Neutrophil (primary cell): ENCODE data around the gene IMP3.

Experiments used
- H3K27ac ChIP-seq: fragments of 200-600 bp; sonication (generic); 2 replicates; pipeline ENCODE4 v1.5.1; 2016; ENCODE audit warnings: mild to moderate bottlenecking, moderate library complexity
- H3K27me3 ChIP-seq: fragments of 200-600 bp; sonication (generic); 2 replicates; pipeline ENCODE4 v1.6.0; 2016; ENCODE audit warnings: mild to moderate bottlenecking
- H3K36me3 ChIP-seq: fragments of 200-600 bp; sonication (generic); 2 replicates; pipeline ENCODE4 v1.5.1; 2017
- H3K4me1 ChIP-seq, 2 experiments: fragments of 200-600 bp in 1 of 2; sonication (generic) in 1 of 2; 1 replicate in 1 of 2; 2 replicates in 1 of 2; pipeline versions ENCODE4 v1.5.1 to v1.6.1; 2013 to 2016; ENCODE audit warnings: low read depth in 1 of 2, low read length in 1 of 2, mild to moderate bottlenecking in 1 of 2, moderate library complexity in 1 of 2; ENCODE audit not compliant: control insufficient read depth in 1 of 2, insufficient read depth in 1 of 2
- H3K4me3 ChIP-seq, 2 experiments: fragments of 200-600 bp in 1 of 2; sonication (generic) in 1 of 2; 1 replicate in 1 of 2; 2 replicates in 1 of 2; pipeline ENCODE4 v1.5.1; 2013 to 2016; ENCODE audit warnings: low read depth in 1 of 2, low read length in 1 of 2, mild to moderate bottlenecking in 1 of 2, moderate library complexity in 1 of 2
- H3K9me3 ChIP-seq: fragments of 200-600 bp; sonication (generic); 2 replicates; pipeline ENCODE4 v1.5.1; 2016
- TF ChIP-seq, protein P1 (sequence below): fragments of 200-600 bp; sonication (generic); IDR thresholded peaks from 2 replicates; pipeline ENCODE4 v1.5.1; 2016; ENCODE audit warnings: antibody characterized with exemption

The IMP3 gene

DNA sequence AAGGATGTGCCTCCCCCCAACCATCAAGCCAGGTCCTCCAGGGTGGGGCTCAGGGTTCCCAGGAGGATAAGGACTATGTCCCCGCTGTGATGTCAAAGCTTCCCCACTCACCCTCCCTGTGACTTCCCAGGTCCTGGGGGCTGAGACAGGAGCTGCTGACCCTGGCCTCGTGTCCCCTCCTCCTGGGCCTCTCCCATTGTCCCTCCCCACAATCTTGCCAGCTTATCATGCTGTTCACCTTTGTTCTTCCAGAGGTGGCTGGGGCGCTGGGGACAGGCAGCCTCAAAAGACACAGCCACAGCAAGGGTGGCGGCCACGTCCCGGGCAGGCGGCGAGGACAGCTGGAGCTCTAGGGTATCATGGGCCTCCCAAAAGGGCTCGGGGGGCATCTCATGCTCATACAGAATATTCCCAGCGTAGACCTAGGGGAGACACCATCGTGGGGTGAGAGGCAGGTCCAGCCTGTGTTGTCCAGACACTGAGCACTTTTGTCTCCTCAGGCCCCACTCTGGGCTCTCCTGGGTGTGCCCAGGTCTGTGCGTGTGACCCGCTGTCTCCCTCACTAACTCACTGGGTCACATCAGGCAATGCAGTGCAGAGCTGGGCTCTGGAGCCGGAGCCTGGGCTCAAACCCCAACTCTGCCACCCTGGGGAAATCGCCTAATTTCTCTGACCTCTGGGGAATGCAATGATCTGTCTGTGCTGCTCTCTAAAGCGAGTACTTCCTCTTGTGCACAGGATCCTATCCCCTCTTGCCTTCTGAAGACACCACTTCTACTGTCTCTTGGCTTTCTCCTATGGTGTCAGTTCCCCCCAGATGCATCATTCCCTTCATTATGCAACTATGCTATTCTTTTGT, 37.7 kb upstream of the IMP3 start:
- H3K27me3 ChIP-seq, result no peaks in the 10 kb centered on the region

DNA sequence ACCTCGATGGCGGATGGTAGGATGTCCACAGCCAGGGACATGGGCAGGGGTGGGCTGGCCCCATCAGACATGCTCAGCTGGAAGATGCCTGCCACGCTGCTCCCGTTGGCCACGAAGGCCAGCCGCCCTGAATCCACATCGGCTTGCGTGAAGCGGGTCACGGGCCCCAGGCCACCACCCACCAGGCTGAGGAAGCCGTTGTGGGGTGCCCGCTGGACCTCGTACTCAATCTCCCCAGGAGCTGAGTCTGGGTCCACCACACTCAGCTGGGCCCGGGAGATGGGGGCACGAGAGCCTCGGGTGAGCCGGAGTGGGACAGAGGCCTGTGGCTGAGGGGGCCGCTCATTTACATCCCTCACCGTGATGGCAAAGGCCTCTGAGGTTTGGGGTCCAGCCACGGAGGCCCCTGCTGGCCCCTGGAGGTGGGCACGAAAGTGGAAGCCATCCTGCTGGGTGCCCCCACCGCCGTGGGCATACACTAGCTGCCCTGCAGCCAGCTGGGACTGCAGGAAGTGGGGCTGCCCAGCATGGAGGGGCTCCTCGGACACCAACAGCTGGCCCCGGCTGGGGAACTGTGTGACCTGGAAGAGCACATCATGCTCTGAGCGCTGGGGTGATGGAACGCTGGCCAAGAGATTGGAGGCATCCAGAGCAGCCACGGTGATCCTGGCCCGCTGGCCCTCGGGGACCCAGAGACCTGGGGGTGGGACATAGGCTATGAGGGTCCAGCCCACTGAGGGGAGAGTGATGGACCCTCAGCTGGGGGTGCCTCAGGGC, 36.9 kb upstream of the IMP3 start:
- H3K36me3 ChIP-seq, result no peaks in the 10 kb centered on the region
- H3K9me3 ChIP-seq, result no peaks in the 10 kb centered on the region
- H3K4me1 ChIP-seq, result no peaks in the 10 kb centered on the region
- TF ChIP-seq, protein P1, sequence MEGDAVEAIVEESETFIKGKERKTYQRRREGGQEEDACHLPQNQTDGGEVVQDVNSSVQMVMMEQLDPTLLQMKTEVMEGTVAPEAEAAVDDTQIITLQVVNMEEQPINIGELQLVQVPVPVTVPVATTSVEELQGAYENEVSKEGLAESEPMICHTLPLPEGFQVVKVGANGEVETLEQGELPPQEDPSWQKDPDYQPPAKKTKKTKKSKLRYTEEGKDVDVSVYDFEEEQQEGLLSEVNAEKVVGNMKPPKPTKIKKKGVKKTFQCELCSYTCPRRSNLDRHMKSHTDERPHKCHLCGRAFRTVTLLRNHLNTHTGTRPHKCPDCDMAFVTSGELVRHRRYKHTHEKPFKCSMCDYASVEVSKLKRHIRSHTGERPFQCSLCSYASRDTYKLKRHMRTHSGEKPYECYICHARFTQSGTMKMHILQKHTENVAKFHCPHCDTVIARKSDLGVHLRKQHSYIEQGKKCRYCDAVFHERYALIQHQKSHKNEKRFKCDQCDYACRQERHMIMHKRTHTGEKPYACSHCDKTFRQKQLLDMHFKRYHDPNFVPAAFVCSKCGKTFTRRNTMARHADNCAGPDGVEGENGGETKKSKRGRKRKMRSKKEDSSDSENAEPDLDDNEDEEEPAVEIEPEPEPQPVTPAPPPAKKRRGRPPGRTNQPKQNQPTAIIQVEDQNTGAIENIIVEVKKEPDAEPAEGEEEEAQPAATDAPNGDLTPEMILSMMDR, result no peak
- H3K27me3 ChIP-seq, result no peaks in the 10 kb centered on the region
- H3K4me3 ChIP-seq, result no peak overlapping the region
- H3K27ac ChIP-seq, result no peak overlapping the region

More for the DNA sequence above, 37.7 kb upstream of the IMP3 start:
- TF ChIP-seq, protein P1, result no peak
- no peak overlapping the region for H3K4me3 ChIP-seq
- no peaks in the 10 kb centered on the region for H3K4me1 ChIP-seq
- no peaks in the 10 kb centered on the region for H3K36me3 ChIP-seq
- no peaks in the 10 kb centered on the region for H3K9me3 ChIP-seq
- H3K27ac ChIP-seq, result no peak overlapping the region

DNA sequence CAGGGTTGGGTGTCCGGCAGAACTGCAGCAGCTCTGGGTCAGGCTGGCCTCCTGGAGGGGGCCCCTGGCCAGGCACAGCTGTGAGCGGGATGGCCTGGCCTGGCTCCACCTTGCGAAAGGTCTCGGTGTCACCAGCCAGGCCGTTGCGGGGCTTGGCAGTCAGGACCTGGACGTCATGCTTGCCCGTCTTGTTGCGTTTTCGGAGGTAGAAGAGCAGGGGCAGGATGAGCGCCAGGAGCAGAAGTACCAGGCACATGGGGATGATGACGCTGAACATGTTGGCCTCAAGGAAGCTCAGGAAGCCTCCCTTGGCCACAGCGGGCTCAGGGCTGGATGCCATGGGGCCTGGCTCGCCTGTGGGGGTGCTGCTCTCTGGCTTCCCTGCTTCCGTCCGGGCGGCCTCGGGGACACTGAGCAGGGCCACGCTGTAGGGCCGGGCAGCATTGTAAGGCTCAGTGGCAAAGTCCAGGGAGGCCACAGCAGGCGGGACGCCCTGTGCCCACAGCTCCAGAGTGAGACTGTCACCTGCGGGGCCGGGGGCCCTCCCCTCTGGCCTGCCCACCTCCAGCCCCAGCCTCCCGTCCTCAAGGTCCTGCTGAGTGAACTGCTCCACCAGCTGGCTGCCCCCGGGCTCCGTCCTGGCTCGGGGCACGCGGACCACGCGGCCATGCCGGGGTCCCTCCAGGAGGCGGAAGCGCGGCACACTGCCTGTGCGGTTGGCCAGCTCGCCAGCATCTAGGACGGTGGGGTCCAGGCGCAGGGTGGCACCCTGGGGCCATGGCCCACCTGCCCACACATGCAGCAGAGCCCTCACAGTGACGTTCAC, 35.8 kb upstream of the IMP3 start:
- H3K9me3 ChIP-seq, result no peaks in the 10 kb centered on the region
- H3K4me3 ChIP-seq, result no peak overlapping the region
- H3K27me3 ChIP-seq, result no peaks in the 10 kb centered on the region
- TF ChIP-seq, protein P1, result no peak
- H3K27ac ChIP-seq, result no peak overlapping the region
- H3K4me1 ChIP-seq, result no peaks in the 10 kb centered on the region
- H3K36me3 ChIP-seq, result no peaks in the 10 kb centered on the region

DNA sequence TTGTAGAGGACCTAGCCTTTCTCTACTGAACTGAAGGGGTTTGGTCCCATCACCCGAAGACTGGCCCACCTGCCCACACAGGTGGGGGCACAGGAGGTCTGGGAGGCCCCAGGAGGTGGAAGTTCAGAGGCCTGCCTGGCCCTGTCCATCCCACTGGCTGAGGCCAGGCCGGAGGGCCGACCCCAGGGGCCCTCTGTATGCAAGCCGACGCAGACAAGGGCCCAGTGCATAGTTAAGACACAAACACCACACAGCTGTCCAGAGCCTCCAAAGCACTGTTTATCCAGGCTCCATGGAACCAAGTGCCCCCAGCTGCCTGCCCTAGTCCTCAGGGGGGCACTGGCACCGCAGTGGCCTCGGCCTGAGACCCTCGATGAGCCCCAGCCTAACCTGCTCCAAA, 34.3 kb upstream of the IMP3 start:
- no peaks in the 10 kb centered on the region for H3K36me3 ChIP-seq
- H3K27me3 ChIP-seq, result no peaks in the 10 kb centered on the region
- no peak overlapping the region for H3K27ac ChIP-seq
- no peak overlapping the region for H3K4me3 ChIP-seq
- TF ChIP-seq, protein P1, result no peak
- H3K4me1 ChIP-seq, result no peaks in the 10 kb centered on the region
- no peaks in the 10 kb centered on the region for H3K9me3 ChIP-seq

DNA sequence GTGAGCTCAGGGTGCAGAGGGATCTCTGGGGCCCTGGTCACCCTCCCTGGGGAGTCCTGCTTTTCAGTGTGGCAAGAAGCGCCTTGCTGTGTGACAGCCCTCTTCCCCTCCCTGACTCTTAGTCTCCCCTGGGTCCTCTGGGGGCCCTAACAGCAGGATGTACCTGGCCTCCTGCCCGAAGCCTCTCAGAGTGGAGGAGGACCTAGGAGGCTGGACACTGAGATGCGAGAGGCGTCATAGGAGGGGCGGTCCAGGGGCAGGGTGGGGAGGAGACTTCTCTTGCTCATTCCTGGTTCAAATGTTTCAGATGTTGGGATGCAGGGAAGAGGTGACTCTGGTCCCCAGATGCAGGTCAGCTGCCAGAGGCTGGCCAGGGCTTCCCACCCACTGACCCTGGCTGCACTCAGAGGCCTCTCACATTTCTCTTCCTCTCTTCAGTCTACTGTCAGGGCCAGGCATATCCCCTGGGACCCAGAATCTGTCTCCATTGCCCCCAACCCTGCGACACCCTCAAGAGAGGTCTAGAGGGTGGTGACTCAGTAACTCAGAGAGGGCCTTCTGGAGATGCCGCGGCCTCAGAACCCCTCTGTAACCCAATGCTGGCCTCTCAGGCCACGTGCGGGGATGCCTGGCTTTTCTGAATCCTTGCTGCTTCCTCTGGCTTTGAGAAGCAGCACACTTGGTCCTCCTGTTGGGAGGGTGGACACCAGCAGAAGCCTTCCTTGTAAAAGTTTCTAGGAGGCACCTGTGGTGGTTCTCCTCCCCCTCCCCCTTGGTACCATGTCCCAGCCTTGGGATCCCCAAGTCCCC, 33.6 kb upstream of the IMP3 start:
- Histone ChIP-seq H3K36me3 (no peaks in the 10 kb centered on the region), H3K27me3 (no peaks in the 10 kb centered on the region), H3K9me3 (no peaks in the 10 kb centered on the region), H3K4me3 (no peak overlapping the region), H3K4me1 (no peaks in the 10 kb centered on the region), H3K27ac (no peak overlapping the region)
- TF ChIP-seq, protein P1, result no peak
